GM10248 (cell line): ENCODE results near the gene MIP.

Source experiments
- CTCF ChIA-PET: fragments of 300-600 bp; sonication (Branson Sonifier 250); formaldehyde crosslinking; extraction: SDS; loops from one replicate; lab custom pipeline; 2021; ENCODE audit warnings: antibody characterized with exemption; lab: Yijun Ruan, JAX
- POLR2A ChIA-PET: fragments of 350-650 bp; sonication (Branson Sonifier 250); formaldehyde crosslinking; extraction: SDS; loops from one replicate; lab custom pipeline; 2020; ENCODE audit warnings: antibody characterized with exemption; lab: Yijun Ruan, JAX
- DNase-seq: peaks from one replicate; pipeline ENCODE4 v3.0.0; 2012; ENCODE audit errors: extremely low spot score
- CTCF ChIP-seq: IDR thresholded peaks from 2 replicates; pipeline ENCODE4 v1.5.1; 2012; ENCODE audit warnings: mild to moderate bottlenecking, low read depth; ENCODE audit errors: extremely low read depth, missing control alignments, control extremely low read depth

The MIP gene

GRCh38 chr12:56431850-56432249 lies 22.6 kb downstream of the MIP start:
- ChIA-PET CTCF (interaction anchor here (2.0 kb wide), 1 partner anchor 33 kb away, joined by 6 read pairs; no protein-coding TSS in a partner anchor), POLR2A (no interaction called here)
- no peak for DNase-seq
- TF ChIP-seq CTCF = no peak

GRCh38 chr12:56431288-56431687 lies 23.2 kb downstream of the MIP start:
- CTCF ChIA-PET = interaction anchor here (1.2 to 2.0 kb wide), 2 partner anchors 33 to 35 kb away, joined by 3 to 6 read pairs; no protein-coding TSS in a partner anchor
- POLR2A ChIA-PET = no interaction called here
- no peak for DNase-seq
- no peak for TF ChIP-seq CTCF

GRCh38 chr12:56425940-56426438 lies 28.5 kb downstream of the MIP start:
- ChIA-PET POLR2A (interaction anchor here (0.5 kb wide), 1 partner anchor 260 kb away, joined by 4 read pairs; no protein-coding TSS in a partner anchor), CTCF (interaction anchor here (0.6 to 2.0 kb wide), 3 partner anchors 9 to 218 kb away, joined by 3 to 5 read pairs (median 3); no protein-coding TSS in a partner anchor)
- TF ChIP-seq CTCF = no peak
- DNase-seq = no peak

GRCh38 chr12:56425193-56425592 lies 29.3 kb downstream of the MIP start:
- TF ChIP-seq CTCF = no peak
- no peak for DNase-seq
- ChIA-PET POLR2A (interaction anchor here (0.5 kb wide), 1 partner anchor 260 kb away, joined by 4 read pairs; no protein-coding TSS in a partner anchor), CTCF (interaction anchor here (1.1 to 2.0 kb wide), 3 partner anchors 9 to 217 kb away, joined by 3 to 5 read pairs (median 3); no protein-coding TSS in a partner anchor)

GRCh38 chr12:56420411-56420810 lies 34.0 kb downstream of the MIP start:
- DNase-seq = no peak
- POLR2A ChIA-PET = no interaction called here
- TF ChIP-seq CTCF = no peak
- CTCF ChIA-PET = interaction anchor here (0.7 kb wide), 1 partner anchor 10 kb away, joined by 3 read pairs; no protein-coding TSS in a partner anchor

DNA sequence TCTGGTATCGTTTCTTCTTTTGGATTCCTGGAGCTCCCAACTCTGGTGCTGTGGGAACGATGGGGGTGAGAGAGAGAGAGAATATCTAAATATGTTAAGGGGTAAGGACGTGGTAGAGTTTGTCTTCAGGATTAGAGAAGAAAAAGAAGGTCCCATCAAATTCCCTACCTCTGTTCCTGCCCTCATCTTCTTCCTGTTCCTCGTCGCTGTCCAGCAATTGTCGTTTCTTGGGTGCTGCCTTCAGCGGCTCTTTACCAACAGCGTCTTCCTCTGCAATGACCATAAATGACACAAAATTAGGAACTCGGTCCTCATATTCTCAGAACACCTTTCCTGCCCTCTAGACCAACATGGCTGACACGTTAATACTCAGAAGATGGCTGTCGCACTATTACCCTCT lies 36.7 kb downstream of the MIP start:
- ChIA-PET POLR2A (no interaction called here), CTCF (interaction anchor here (1.2 to 2.2 kb wide), 3 partner anchors 8 to 46 kb away, joined by 4 to 5 read pairs (median 5); no protein-coding TSS in a partner anchor)
- no peak for DNase-seq
- no peak for TF ChIP-seq CTCF
